M059J (cell line): ENCODE results near the gene ADGRV1. TPM values are rescaled to one million over a fixed set of nuclear protein-coding genes. Genes with fewer than 3 reads are reported as not detected.
A peak's percentile ranks its signal among the peaks of the same experiment; 100 is the strongest.

Experiments
- DNase-seq: peaks from one replicate; pipeline ENCODE4 v3.0.0-alpha.2; 2012; ENCODE audit warnings: low read depth
- total RNA-seq: library from RNA; depleted of rRNA; stranded (reverse); fragments of >200 nt; shearing (Covaris generic); gene quantifications from 2 replicates; pipeline ENCODE4 v1.2.3, GENCODE V29; 2014

ADGRV1 gene
- total RNA-seq, 1 experiment from 2014 or later = 0.47 TPM

DNA sequence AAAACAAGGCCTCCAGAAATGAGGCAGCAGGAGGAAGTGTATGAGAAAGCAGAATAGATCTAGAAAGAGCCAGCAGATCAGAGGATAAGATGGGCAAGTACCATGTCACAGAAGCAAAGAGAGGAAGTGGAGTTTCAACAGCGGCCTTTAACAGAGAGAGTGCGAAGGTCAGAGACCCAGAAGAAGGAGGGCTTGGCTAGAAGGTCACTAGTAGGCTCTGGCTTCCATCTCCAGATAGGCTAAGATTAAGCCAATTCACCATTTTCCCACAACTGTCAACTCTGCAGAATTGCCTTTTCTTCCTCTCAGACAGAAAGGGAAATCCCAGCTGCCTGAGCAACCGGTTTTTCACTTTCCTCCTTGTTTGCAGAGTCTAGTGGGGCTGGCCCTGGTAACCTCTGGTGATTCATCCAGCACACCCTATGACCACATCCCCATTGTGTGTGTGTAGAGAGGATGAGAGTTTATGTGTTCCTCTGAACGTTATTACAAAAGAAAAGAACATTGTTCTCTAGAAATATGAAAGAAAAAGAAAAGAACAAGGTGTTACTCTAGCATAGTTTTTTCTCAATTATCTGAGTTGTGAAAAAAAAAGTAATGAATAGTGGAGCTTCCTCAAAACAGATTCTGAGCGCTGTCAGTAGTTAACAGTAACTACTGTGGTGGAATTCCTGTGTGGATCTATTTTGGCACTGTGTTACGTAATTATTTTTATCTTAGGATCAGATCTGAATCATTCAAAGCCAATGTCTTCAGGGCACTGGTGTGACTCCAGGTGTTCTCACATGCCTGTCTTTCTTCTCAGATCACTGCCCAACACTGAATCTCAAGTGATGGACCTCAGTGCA, 604.2 kb downstream of the ADGRV1 start:
- peak; percentile 93 for DNase-seq

DNA sequence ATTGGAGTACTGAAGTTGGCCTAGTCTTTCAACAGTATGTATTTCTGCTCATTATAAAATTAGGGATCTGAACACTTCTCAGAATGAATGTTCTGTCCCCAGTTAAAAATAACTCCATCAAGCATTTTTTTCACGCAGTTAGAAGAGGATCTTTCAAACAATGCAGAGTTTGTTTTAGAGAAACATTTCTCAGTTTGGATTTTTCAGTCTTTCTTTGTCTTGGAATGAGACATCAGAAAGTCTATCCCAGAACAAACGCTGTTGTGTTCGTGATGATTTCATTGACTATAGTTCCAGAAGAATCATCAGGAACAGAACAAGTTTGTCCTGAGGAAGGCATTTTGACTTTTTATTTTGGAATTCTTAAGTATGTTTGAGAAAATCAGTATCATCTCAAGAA, 605.8 kb downstream of the ADGRV1 start:
- DNase-seq = no peak

DNA sequence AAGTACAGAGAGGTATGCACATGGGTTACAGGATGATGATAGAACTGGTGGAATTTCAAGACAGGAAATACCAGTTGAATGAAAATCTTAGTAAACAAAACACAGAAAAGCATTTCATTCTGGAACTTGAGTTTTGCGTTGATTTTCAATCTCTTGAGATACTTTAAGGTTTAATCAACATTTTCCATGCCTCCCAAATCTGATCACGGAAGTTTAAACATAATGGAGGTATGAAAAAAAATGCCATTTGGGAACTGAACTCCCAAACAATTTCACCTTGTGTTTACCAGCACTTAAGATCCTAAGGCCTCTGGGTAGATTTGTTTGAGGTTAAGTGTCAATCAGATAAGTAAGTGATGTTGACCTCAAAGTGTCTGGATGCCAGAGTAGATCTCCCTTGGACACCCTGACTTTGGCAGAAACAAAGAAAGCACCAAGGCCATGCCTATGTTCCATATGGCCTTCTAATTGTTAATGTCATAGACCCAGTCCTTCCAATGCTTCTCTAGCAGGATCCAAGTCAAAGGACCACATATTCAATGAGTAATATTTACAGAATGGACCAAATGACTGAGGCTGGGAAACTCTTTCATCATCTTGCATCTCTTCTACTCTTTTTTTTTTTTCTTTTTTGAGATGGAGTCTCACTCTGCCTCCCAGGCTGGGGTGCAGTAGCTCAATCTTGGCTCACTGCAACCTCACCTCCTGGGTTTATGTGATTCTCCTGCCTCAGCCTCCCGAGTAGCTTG, 607.6 kb downstream of the ADGRV1 start:
- peak; percentile 54 for DNase-seq

DNA sequence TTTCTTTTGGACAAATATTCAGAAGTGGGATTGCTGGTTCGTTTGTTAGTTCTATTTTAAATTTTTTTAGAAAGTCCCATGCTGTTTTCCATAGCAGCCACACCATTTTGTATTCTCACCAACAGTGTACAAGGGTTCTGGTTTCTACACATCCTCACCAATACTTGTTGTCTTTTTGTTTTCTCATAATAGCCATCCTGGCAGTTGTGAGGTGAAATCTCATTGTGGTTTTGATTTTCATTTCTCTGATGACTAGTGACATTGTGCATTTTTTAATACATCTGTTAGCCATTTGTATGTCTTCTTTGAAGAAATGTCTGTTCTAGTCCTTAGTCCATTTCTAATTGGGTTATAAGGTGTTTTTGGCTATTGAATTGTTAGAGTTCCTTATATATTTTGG, 610.3 kb downstream of the ADGRV1 start:
- no peak for DNase-seq

DNA sequence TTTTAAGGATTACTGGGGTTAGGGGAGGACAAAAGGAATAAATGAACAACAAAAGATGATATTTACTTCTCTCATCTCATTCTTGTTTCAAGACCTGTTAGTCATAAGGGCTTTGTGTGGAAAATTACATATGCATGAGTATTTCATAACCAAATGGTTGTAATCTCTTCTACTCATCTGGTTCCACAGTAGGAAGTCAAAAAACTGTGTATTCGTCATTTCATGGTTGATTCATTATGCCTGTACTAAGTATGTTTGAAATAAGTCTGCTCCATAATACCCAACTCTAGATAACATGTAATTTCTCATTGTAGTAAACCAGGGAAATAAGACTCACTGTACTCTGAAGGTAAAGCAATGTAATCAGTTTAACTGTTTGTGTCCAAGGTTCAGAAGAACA, 611.7 kb downstream of the ADGRV1 start:
- DNase-seq = peak; percentile 42

DNA sequence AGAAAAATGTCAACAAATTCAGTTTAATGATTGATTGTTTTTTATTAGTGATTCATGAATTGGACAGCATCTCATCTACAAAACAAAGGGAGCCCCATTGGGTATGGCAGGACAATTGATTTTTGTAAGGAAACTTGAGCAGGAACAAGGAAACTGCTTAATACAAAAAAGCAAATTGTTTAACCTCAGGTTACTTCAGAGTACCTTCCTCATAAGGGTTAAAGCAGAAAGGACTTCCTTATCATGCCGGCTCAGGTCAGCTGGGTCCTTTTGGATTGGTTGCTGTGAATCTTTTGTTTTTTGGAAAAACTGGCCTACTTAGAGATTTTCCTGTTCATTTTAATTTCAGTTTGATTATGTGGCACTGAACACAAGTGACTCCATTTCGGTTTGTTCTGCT, 612.7 kb downstream of the ADGRV1 start:
- DNase-seq = no peak

DNA sequence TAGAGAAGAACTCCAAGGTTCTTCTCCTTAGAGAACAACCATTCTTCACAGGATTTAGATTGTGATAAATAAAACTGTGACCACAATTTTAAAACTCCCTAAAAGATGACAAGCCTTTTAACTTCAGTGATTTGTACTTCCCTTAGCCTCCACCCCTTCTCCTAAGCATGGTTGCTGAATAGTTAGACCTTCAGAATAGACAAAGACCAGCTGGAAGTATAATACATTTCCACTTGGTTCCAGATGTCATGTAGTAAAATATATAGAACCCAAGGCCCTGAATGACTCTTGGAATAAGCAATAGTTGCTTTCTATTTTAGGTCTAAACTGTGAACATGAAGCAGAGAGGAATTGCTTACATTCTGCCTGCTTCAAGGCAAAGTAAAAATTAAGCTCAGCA, 615.8 kb downstream of the ADGRV1 start:
- no peak for DNase-seq

DNA sequence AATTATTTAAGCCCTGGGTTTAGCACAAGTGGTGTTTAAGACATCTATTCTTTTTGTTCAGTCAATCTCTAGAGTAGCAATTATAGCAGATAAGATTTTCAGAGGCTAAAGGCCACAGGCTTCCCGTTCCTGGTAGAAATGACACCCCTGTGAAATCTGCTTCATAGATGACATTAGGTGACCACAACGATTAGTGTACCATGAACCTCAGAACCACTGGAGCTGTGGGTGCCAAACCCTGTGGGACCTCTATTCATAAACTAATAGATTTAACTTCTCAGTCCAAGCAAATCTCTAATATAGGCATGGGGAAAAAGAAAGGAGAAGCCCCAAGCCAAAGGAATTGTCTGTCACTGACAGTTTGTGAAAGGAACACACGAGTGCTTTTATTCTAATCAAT, 617.1 kb downstream of the ADGRV1 start:
- peak; percentile 35 for DNase-seq

DNA sequence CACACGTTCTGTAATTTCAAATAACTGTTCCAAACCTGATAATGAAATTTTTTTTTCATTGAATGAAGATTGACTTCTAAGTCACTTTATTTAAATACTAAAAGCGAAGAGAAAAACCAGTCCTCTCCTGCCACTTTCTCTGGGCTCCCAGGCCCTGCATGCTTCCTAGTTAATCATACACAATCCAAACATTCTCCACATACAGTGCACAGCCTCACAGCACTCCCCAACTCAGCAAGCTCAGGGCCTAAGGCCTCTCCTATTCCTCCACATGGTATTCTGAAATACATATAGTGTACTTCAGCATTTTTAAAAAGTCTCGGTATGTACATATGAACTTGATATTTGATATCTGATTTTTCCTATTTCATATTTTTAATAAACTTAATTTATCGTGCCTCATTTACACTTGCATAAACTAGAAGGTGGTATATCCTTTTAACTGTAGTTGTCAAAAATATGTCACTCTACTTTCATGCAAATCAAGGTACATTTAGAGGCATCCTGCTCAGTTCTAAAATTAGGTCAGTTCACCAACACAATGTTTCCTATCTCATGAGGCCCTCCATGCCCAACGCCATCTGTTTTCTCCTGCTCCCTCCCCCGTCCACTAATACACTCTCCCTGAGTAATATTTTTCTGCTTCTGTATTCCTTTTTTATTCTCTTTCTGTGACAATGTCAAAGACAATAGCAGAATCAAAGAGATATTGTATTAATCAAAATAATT, 617.9 kb downstream of the ADGRV1 start:
- no peak for DNase-seq

DNA sequence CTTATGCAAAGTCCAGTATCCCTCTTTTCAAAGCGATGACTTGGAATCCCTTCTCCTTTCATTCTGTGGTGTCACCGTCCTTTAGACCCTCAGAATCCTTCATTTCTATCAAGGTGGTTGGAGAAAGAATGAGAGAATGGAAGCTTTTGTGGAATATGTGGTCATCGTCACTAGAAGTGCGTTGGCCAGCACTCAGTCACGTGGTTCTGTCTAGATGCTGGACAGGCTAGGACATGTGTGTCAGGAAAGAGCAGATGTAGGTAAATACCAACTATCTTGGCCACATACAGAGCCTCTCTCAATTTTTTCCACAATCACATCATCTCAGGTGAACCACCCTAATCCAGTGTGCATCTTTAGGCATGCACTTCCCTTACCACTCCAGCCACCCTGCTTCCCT, 618.5 kb downstream of the ADGRV1 start:
- DNase-seq = no peak

DNA sequence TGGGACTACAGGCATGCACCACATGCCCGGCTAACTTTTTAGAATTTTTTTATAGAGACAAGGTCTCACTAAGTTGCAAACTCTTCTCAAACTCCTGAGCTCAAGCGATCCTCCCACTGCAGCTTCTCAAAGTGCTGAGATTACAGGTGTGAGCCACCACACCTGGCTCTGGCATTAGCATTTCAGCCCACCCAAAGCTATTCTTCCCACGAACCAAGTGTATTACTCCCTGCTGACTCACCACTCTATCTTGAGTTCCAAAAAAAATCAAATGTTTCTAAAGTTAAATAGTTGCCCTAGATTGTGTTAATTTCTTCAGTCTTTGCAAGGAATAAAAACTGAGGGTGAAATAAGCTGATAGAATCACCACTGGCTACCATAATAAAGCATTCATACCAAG, 619.0 kb downstream of the ADGRV1 start:
- no peak for DNase-seq

DNA sequence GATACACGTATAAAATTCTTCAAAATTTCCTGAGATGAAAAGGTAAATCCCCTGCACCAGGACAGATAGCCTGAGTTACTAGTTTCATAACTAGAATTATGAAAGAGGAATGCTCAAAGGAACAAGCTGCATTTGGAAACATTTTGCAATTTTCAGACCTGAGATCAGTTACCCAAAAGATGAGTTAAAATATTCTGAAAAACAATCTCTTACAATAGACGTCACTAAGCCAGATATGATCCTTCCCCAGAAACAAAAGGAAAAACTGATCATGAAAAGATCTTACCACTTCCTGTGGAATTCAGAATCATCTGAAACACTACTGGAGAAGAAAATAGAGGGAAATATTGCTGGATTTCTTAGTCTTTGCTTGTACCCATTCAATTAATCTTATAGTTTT, 619.9 kb downstream of the ADGRV1 start:
- DNase-seq = no peak

DNA sequence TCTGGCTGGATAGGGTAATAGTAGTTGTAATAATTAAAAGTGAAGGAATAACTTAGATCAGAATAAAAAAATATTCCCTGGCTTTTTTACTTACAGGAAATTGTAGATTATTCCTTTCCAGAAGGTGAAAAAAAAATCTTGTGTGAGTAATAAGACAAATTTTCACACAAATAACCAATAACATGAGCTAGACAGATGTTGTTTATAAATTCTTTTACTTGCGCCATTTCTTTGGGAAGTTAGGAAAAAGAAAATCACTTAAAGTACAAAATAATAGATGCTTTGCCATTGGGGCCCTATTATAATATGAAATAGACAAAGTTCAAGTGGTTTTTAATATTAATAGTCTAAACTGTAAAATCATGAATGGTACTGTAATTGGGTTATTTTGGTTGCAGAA, 620.4 kb downstream of the ADGRV1 start:
- DNase-seq = no peak

DNA sequence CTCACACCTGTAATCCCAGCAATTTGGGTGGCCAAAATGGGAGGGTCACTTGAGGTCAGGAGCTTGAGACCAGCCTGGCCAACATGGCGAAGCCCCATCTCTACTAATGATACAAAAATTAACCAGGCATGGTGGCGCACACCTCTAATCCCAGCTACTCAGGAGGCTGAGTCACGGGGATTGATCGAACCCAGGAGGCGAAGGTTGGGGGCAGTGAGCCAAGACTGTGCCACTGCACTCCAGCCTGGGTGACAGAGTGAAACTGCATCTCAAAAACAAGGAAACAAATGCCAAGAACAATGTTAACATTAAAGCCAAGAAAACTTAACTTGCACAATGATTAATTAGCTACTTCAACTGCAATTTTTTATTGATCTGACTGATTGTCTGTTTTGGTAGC, 621.9 kb downstream of the ADGRV1 start:
- DNase-seq = no peak

DNA sequence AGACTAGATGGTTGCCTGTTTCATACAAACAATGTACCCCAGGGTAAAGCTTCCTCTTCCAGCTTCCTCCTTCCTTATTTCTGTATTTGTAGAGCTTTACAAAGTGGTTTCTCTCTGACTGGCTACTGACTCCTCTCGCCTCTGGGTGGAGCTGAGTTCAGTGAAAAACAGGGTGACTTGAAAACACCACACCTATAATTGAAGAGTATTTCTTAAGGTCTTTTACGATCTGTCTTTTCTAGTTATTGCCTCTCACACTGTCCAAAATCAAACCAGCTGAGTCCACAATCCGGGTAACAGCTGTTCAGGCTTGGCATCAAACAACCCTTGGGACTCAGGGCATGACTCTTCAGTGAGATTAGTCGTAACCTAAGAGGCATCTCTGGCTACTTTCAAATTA, 624.2 kb downstream of the ADGRV1 start:
- DNase-seq = no peak

DNA sequence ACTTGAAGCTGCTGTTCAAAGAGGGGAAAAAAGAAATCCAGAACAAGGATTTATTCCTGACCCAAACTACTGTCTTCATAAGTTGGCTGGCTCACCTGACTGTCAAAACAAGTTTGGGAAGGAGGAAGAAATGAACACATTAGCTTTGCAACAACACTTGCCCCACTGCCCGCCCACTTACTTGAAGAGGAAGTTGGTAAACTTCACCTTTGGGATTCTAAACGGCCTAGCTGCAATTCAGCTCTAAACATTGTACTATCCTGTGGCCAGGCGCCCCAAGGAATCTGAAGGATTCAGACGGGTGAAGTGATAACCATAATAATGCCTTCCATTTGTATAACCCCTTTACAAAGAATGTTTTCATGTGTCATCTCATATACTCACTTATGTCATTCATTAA, 625.1 kb downstream of the ADGRV1 start:
- DNase-seq = no peak

DNA sequence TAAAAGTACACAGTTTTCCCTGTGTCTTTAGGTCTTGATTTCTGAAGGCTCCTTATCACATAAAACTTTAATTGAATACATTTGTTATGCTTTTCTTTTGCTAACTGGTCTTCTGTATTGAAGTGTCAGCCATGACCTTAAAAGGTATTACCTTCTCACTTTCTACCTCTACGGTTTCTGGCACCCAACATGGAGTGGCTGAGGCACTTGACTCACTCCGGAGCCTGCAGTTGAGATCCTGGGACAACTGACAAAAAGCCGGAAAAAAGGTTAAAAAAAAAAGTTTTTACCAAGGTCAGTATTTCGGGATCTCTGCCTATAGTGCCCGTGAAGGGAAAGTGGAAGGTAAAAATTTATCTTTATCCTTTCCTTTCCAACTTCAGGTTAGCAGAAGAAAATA, 627.5 kb downstream of the ADGRV1 start:
- no peak for DNase-seq

DNA sequence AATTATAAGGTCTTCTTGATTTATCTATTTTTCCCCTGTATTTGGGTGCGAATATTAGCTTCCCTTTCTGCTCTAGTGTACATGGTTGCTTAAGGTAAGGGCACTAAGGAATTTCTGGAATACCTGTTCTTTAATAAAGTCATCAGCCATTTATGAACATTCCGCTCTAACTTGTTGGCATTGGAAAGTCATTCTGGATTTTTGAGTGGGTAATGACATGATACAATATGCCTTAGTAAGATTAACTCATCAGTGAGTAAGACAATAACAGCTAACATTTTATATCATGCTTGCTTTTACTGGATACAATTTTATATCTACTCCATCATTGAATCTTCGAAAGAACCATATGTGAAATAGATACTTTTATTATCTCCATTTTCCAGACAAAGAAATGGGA, 628.4 kb downstream of the ADGRV1 start:
- DNase-seq = no peak

DNA sequence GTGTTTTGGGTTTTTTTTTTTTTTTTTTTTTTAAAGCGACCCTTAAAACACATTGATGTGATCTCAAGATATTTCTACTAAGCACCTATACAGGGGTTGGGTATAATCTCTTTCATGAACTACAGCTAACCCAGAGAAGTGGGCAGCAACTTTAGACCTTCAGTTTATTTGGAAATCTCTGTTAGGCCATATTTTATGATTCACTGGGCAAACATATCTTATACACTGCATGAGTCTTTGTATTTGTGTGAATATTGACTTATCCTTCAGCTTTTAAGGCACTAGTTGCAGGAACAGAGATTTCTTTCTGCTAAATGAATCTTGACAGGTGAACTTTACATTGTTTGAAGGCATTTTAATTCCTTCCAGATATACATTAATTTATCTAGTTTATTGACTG, 630.2 kb downstream of the ADGRV1 start:
- no peak for DNase-seq

DNA sequence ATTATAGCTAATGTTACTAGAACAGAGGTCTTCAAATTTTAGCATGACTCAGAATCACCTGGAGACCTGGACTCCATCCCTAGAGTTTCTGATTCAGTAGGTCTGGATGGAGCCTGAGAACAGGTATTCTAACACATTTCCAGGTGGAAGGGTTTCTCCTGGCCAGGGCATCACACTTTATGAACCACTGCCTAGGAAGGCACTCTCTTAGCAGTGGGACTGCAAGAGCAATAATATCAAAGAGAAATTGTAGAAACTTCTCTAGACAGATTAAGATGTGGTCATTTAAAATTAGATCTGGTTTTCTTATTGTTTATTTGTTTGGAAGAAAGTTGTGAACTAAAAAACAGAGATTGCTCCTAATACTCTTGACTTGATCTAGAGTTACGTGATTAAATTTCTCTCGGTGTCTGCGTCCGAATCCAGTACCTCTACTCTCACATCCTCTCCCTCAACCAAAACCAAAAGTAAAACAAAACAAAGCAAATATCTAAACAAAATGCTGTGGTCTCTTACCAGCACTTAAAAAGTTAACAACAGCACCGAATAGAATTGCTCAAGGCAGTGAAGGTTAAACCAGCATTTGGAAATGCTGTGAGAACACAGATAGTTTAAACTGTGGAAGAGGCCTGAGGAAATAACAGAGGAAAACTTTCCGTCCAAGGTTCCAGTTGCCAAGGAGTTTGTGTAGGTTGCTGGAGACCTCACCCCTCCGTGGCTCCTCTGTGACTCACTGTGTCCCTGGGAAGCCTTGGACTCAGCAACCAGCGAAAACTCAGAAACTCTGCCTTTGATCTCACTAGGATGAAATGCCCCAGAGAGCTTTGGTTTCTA, 631.1 kb downstream of the ADGRV1 start:
- DNase-seq = peak; percentile 93

DNA sequence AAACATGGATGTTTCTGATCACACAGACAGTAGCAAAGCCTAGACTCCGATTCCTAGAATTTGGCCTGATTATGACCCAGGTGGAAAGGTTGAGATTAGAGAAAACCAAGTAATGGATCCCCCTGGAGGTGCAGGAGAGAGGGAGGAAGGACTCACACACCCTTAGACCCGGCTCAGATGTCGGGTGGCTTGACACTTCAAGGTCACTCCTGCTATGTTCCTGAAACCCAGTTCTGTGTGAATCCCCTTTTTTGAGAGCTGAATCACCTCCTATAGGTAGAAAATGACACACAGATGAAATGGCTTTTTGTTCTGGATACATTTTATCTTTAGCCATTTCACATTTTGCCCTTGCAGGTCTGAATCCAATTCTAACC, 631.7 kb downstream of the ADGRV1 start:
- DNase-seq = no peak
